ENCODE measurements around the gene SNX7. TPM values are rescaled to one million over a fixed set of nuclear protein-coding genes. Genes with fewer than 3 reads are reported as not detected.

The SNX7 gene
- total RNA-seq, 1 experiment from 2014 or later: 18.8 TPM

DNA sequence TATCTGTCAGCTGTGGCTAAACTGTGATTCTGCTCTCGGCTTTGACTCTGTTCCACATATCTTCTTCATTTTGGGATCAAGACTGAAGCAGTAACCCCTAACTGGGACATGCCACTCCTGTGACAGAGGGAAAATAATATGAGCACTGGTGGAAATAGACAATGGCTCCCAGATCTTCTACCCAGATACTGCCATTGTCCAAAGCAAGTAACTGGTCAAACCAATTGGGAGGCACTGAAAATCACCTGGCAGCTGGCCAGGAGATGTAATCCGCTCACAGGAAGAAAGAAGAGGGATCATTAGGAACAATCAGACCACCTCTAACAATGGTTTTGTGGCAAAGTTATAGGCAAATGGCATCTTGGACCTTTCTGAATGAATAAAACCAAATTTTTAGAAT is 10.7 kb downstream of the SNX7 start:
- H3K9me2 ChIP-seq (ENCODE audit: insufficient read depth): no peaks in the 10 kb centered on the region
- peaks cover 0 to 4% of the 10 kb centered on the region in 2 experiments; a peak in 2 of 4 replicates for H3K4me1 ChIP-seq (ENCODE audit: control insufficient read depth in 1 of 2, insufficient read depth in 2 of 2, low read length in 2 of 2)
- ATAC-seq: no peak
- H3K4me3 ChIP-seq (replicated peaks in 1 of 2; ENCODE audit: low read depth in 1 of 2, low read length in 2 of 2): no peak overlapping the region
- H2AFZ ChIP-seq (ENCODE audit: low read depth, low read length, poor library complexity, severe bottlenecking): no peak overlapping the region
- ChIA-PET POLR2A (no interaction called here), RAD21 (ENCODE audit: low non-redundant PET in 1 of 2, low total read pairs in 2 of 2, uncharacterized antibody in 2 of 2, unreplicated experiment in 2 of 2) (no interaction called here), CTCF (no interaction called here)
- no peak for TF ChIP-seq ZNF274 (IDR thresholded peaks at IDR 0.05; ENCODE audit: low read depth, low read length)
- TF ChIP-seq EZH2 (IDR thresholded peaks at IDR 0.05): no peak
- TF ChIP-seq, protein P1, sequence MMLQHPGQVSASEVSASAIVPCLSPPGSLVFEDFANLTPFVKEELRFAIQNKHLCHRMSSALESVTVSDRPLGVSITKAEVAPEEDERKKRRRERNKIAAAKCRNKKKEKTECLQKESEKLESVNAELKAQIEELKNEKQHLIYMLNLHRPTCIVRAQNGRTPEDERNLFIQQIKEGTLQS (IDR thresholded peaks at IDR 0.05): no peak
- no peak for TF ChIP-seq JUND (IDR thresholded peaks at IDR 0.05)
- TF ChIP-seq, protein P2, sequence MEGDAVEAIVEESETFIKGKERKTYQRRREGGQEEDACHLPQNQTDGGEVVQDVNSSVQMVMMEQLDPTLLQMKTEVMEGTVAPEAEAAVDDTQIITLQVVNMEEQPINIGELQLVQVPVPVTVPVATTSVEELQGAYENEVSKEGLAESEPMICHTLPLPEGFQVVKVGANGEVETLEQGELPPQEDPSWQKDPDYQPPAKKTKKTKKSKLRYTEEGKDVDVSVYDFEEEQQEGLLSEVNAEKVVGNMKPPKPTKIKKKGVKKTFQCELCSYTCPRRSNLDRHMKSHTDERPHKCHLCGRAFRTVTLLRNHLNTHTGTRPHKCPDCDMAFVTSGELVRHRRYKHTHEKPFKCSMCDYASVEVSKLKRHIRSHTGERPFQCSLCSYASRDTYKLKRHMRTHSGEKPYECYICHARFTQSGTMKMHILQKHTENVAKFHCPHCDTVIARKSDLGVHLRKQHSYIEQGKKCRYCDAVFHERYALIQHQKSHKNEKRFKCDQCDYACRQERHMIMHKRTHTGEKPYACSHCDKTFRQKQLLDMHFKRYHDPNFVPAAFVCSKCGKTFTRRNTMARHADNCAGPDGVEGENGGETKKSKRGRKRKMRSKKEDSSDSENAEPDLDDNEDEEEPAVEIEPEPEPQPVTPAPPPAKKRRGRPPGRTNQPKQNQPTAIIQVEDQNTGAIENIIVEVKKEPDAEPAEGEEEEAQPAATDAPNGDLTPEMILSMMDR (IDR thresholded peaks at IDR 0.05 in 2 of 3, conservative IDR thresholded peaks at IDR 0.05 in 1 of 3; ENCODE audit: borderline replicate concordance in 1 of 3, insufficient read depth in 1 of 3, low read depth in 2 of 3, low read length in 2 of 3): no peak
- TF ChIP-seq YY1 (IDR thresholded peaks at IDR 0.05; ENCODE audit: extremely low read depth, insufficient replicate concordance, low read depth, low read length): no peak
- TF ChIP-seq, protein P3, sequence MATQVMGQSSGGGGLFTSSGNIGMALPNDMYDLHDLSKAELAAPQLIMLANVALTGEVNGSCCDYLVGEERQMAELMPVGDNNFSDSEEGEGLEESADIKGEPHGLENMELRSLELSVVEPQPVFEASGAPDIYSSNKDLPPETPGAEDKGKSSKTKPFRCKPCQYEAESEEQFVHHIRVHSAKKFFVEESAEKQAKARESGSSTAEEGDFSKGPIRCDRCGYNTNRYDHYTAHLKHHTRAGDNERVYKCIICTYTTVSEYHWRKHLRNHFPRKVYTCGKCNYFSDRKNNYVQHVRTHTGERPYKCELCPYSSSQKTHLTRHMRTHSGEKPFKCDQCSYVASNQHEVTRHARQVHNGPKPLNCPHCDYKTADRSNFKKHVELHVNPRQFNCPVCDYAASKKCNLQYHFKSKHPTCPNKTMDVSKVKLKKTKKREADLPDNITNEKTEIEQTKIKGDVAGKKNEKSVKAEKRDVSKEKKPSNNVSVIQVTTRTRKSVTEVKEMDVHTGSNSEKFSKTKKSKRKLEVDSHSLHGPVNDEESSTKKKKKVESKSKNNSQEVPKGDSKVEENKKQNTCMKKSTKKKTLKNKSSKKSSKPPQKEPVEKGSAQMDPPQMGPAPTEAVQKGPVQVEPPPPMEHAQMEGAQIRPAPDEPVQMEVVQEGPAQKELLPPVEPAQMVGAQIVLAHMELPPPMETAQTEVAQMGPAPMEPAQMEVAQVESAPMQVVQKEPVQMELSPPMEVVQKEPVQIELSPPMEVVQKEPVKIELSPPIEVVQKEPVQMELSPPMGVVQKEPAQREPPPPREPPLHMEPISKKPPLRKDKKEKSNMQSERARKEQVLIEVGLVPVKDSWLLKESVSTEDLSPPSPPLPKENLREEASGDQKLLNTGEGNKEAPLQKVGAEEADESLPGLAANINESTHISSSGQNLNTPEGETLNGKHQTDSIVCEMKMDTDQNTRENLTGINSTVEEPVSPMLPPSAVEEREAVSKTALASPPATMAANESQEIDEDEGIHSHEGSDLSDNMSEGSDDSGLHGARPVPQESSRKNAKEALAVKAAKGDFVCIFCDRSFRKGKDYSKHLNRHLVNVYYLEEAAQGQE (IDR thresholded peaks at IDR 0.05; ENCODE audit: low read depth): no peak
- no peak for TF ChIP-seq TCF7L2 (IDR thresholded peaks at IDR 0.05; ENCODE audit: borderline replicate concordance, extremely low read depth, insufficient read depth, insufficient read length)
- no peak for TF ChIP-seq CBX3 (IDR thresholded peaks at IDR 0.05; ENCODE audit: low read depth)
- TF ChIP-seq CEBPB (IDR thresholded peaks at IDR 0.05; ENCODE audit: low read depth): no peak
- no peak for TF ChIP-seq SIN3A (IDR thresholded peaks at IDR 0.05; ENCODE audit: low read depth)
- no peak for TF ChIP-seq EGR1 (IDR thresholded peaks at IDR 0.05; ENCODE audit: low read depth)
- TF ChIP-seq ELF1 (IDR thresholded peaks at IDR 0.05; ENCODE audit: borderline replicate concordance, low read depth): no peak
- TF ChIP-seq EZH2phosphoT487 (IDR thresholded peaks at IDR 0.05; ENCODE audit: borderline replicate concordance): no peak
- no peak for TF ChIP-seq ZFX (IDR thresholded peaks at IDR 0.05)
- TF ChIP-seq POLR2AphosphoS5 (IDR thresholded peaks at IDR 0.05; ENCODE audit: low read depth, low read length): no peak
- TF ChIP-seq FOSL1 (IDR thresholded peaks at IDR 0.05; ENCODE audit: low read depth): no peak
- no peak for TF ChIP-seq POLR2A (IDR thresholded peaks at IDR 0.05; ENCODE audit: borderline replicate concordance, extremely low read depth, insufficient read depth, insufficient read length)
- H3K27me3 ChIP-seq (ENCODE audit: insufficient read depth, low read length): no peaks in the 10 kb centered on the region
- no TSS peak for BruUV-seq (replicated peaks)
- no peak for DNase-seq (ENCODE audit: low read depth, low spot score)
- H4K20me1 ChIP-seq (ENCODE audit: insufficient read depth): no peaks in the 10 kb centered on the region
- H3K4me2 ChIP-seq (ENCODE audit: low read length): no peak overlapping the region
- H3K79me2 ChIP-seq (ENCODE audit: insufficient read depth, low read length): no peaks in the 10 kb centered on the region
- H3K27ac ChIP-seq (ENCODE audit: low read depth, low read length): no peak overlapping the region
- H3K9ac ChIP-seq (ENCODE audit: low read length): no peak overlapping the region
- no peaks in the 10 kb centered on the region for H3K9me3 ChIP-seq (ENCODE audit: control insufficient read depth in 1 of 2, insufficient read depth in 1 of 2, low read depth in 1 of 2, low read length in 2 of 2)
- no peaks in the 10 kb centered on the region for H3K36me3 ChIP-seq (ENCODE audit: control insufficient read depth in 1 of 2, insufficient read depth in 2 of 2, low read length in 2 of 2)
- intact Hi-C loops (cut with micrococcal nuclease): no loop called here

Data from HCT116 (cell line).